CD4-positive, alpha-beta T cell treated with Interleukin-21 for 1 hour (primary cell): ENCODE results near the gene ACBD6.

Experiments used
- DNase-seq: peaks from one replicate; pipeline ENCODE4 v3.0.0-alpha.2; 2020

The ACBD6 gene

DNA sequence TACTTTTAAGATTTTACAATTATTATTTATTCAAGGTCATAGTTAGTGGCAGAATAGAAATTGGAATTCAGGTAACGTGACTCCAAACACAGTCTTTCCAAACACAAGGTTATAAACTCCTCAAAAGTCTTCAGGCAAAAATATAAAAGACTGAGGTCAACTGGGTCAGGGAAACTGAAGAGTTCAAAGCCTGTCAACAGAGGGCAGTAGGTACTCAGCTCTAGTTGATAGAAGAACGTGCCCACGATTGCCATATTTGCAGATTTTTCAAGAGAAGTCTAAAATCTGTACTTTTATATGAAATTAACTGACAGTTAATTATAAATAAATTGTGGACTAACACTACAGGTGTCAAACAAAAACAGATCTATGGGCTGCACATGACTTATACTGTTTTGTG lies 137.3 kb downstream of the ACBD6 start:
- DNase-seq: no peak

DNA sequence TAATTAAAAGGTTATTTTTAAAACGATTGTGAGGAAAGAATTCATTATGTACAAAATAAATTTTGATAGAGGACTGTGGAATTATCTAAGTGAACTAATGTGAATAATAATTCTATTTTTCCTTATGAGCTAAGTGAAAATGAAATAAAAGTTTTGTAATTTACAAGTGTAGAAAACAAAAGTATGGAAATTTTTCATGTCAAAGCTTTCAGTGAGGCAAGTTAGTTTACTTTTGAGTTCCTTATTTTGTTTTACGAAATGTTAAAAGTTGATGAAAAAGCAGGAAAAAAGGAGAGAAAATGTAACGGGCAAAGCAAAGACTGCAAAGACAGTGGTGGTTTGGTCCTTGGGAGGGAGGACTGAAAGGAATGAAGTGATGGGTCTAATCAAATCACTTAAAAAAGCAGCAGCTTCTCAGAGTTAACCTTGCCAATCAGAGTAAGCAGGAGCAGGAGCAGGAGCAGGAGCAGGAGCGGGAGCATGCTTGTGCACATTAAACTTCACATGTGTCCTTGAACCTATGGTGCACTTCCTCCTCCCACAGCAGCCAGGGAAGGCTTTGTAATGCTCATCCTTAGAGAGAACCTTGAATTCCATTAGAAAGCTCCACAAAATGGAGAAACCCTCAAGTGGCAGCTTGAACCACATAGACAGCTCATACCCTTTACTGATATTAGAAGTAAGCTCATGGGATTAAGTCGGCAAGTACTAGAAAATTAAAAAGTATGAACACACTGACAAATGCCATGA lies 139.0 kb downstream of the ACBD6 start:
- no peak for DNase-seq

DNA sequence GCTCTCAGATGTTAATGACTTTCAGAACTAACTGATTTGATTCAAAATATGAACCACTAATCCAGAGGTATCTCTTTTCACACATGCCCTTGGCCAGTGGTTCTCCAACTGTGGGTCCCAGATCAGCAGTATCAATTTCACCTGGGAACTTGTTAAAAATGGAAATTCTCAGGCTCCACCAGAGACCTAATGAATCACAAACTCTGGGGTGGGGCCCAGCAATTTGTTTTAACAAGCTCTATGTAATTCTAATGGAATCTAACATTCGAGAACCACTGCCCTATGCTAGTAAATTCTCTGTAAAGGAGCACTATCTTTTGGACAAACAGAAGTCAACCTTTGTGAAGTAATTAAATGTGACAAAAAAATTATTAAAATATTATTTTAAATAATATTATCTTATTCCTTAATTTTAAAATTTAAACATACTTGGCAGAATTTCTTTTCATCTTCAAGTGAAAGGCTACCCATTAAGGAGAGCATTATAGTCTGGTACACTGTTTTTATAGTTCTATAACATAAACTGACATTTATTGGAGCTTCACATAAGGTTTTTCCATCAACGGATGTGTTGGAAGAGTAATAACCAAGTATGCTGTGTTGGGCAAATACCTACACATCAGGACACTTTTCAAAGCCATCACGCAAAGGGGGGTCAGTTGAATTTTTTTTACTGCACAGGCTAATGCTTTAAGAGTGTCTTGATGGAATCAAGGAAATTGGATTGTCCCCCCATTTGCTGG lies 141.9 kb downstream of the ACBD6 start:
- DNase-seq: no peak

DNA sequence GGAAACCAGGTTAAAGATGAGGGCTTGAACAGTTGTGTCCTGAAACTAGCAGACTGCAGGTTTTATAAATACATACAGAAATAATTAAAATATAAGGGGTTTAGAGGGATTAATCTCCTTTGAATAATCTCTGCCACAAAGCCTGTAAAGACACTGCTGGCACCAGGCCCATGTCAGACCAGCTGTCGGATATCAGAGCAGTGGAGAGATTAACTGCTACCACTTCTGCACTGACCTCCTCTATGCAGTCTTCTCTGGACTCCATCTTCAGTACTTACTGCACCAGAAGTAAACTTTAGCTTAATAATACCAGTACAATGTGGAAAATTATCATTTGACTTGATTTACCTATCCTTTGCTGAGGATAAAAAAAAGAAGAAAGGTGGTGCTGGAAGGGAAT lies 143.7 kb downstream of the ACBD6 start:
- DNase-seq: no peak

DNA sequence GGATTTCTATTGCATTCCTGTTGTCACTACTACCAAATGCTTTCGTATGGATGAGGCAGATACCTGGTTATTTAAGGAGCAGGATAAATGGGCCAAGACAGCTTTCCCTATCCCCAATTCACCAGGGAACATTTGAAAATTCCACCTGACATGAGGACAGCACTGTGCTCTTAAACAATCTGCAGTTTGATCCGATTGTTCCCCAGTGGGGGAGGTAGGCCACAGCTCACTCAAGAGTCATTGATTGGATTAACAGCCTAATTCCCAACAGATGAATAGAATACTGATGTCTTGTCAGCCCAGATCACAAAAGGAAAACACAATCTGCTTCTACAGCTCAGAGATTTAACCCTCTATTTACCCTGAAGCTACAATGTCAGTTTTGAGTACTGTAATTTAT lies 148.4 kb downstream of the ACBD6 start:
- DNase-seq: no peak

- DNase-seq: no peak
Observed at GRCh38 chr1:180352588-180352987, 149.8 kb downstream of the ACBD6 start.

- DNase-seq: no peak
Observed at GRCh38 chr1:180352021-180352420, 150.4 kb downstream of the ACBD6 start.

GRCh38 chr1:180345148-180345547 lies 157.2 kb downstream of the ACBD6 start:
- no peak for DNase-seq

DNA sequence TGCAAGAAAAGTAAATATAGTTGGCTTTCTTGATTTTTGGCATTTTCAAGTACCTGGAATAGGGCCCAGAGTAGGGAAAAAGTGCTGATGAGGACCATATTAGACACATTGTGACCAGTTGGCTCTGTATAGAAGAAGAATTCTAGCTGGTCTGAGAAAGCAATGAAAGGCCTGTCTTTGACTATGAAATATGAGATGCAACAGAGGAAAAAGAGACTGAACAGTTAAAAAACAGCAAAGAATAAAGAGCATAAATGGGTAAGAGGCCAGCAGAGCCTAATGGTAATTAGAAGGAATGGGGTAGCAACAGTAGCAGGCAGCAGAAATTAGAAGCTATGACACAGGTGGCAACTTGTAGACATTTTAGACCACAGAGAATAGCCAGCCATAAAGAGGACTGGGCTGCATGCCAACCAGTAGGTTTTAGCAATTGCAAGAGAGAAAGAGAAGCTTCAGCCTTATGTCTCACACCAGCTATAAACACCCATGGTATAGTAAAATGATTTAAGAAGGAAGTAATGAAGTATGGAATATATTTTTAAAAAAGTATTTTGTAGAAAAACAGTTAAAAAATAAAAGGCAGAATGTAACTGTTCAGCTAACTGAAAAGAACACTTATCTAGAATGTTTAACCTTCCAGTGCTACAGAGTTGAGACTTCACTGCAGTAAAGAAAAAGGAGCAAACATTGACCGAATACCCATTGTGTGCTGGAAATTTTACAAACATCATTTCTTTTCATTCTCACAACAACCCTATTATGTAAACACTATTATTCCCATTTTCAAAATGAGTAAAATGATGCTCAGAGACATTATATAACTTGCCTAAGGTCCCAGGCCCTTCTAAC lies 158.2 kb downstream of the ACBD6 start:
- DNase-seq: no peak

DNA sequence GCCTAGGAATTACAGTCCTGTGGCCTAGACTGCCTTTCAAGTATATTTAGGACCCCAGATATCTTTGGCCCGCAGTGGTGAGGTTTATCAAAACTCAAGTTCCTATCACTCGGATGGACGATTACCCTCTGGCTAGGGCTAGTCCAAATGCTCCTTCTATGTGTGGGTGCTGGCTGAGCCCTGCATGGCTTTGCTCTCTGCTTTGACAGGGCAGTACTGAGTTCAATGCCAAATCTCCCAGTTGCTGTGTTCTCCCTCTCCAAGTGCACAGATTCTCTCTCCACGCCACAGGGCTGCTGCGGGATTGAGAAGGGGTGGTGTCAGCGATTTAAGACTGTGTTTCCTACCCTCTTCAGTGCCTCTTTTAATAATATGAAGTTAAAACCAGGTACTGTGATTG lies 175.3 kb downstream of the ACBD6 start:
- no peak for DNase-seq

- DNase-seq: no peak
Observed at GRCh38 chr1:180312926-180313325, 189.5 kb downstream of the ACBD6 start.

GRCh38 chr1:180311011-180311730 lies 191.2 kb downstream of the ACBD6 start:
- no peak for DNase-seq

GRCh38 chr1:180310095-180310494 lies 192.3 kb downstream of the ACBD6 start:
- DNase-seq: no peak

- no peak for DNase-seq
Observed at GRCh38 chr1:180309338-180309737, 193.0 kb downstream of the ACBD6 start.

DNA sequence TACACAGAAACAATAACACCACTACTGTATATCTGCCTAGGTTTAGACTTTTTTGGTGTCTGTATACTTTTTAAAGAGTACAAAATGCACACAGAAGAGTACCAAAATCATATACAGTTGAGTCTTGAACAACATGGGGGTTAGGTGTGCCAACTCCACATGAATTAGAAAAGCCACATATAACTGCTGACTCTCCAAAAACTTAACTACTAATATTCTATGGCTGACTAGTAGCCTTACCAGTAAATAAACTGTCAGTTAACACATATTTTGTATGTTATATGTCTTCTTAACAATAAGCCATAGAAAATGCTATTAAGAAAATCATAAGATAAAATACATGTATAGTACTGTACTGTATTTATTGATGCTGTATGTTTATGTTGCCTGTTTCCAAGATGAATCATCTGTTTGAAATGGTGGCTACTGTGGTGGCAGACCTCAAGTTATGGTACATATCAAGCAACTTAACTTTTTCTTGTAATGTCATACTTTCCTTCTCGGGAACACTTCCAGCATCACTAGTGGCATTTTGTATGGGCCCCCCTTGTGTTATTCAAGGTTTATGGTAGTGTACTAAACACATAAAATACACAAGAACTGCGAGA lies 201.1 kb downstream of the ACBD6 start:
- DNase-seq: no peak

DNA sequence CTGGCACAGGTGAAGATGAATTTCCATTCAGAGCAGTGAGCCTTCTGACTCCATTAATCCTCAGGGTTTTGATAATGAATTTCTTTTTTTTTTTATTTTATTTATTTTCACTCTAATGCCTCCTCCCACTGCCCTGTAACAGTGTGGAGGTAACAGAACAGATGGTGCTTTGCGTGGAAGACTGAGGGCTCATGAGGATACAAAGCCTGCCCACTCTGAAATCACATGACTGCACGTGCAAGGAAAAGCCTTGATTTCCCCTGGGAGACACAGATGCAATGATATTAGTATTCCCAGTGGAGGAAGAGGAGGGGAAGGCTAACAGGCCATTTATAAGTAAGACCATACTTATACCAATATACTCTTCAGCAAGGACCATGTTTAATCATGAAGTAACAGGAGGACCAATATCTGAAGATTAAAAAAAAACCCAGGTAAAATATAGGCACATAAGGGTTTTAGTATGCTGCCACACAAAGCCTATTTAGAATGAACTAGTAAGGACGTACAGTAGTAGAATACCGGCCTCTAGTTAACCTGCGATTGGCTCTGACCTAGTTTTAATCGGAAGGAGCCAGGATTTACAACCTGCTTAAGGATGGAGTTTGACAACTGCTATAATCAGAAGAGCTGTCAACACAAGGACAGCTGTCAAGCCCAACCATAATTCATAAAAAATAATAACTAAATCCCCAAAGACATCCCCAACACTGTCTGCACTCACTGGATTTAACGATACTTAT lies 202.7 kb downstream of the ACBD6 start:
- DNase-seq: no peak

DNA sequence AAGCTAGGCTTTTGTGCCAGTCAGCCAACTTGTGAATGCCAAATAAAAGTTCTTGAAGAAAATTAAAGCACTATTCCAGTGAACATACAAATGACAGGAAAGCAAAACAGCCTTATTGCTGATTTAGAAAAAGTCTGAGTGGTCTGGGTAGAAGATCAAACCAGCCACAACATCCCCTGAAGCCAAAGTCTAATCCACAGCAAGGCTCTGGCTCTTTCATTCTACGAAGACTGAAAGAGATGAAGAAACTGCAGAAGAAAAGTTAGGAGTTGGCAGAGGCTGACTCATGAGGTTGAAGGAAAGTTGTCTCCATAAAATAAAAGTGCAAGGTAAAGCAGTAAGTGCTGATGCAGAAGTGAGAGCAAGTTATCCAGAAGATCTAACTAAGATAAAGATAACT lies 206.4 kb downstream of the ACBD6 start:
- DNase-seq: no peak

DNA sequence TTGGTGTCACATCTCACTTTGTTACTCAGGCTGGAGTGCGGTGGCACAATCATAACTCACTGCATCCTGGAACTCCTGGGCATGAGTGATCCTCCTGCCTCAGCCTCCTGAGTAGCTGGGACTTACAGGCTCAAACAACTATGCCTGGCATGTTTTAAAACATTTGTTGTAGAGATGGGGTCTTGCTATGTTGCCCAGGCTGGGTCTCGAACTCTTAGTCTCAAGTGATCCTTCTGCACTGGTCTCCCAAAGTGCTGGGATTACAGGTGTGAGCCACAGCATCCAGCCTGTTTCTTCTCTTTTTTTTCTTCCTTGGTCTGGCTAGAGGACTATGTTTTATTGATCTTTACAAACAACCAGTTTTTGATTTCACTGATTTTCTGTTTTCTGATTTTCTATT lies 207.7 kb downstream of the ACBD6 start:
- no peak for DNase-seq

DNA sequence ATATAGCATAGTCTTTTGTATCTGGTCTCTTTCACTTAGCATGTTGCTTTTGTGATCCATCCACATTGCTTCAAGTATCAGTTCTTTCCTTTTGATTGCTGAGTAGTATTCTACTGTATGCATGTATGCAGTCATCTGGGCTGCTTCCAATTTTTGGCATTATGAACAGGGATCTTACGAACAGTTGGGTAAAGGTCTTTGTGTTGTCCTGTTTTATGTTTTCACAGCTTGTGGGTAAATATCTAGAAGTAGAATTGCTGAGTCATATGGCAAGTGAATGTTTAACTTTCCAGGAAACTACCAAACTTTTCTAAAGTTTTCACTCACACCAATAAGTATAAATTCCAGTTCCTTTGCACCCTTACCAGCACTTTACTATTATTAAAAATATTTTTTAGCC lies 211.4 kb downstream of the ACBD6 start:
- no peak for DNase-seq

- DNase-seq: no peak
Observed at GRCh38 chr1:180290265-180291001, 211.9 kb downstream of the ACBD6 start.

GRCh38 chr1:180288940-180289339 lies 213.4 kb downstream of the ACBD6 start:
- no peak for DNase-seq
